Ovary (tissue), 3 donors: ENCODE measurements around the gene TSC2.

Experiments used
- POLR2A ChIP-seq: fragments of 450-650 bp; IDR thresholded peaks from one replicate; pipeline ENCODE4 v1.6.1; 2017; ENCODE audit warnings: antibody characterized with exemption, mild to moderate bottlenecking, moderate library complexity
- TF ChIP-seq, protein P1 (sequence below), 3 donors: fragments of 450-650 bp in 2 of 3; fragments of 200-600 bp in 1 of 3; IDR thresholded peaks; one replicate each; pipeline versions ENCODE4 v1.5.1 to v1.8.0; 2016 to 2022; ENCODE audit warnings: antibody characterized with exemption in 3 of 3, mild to moderate bottlenecking in 1 of 3
- donor health status: DM: no; HTN: no; CAD: no.

DNA sequence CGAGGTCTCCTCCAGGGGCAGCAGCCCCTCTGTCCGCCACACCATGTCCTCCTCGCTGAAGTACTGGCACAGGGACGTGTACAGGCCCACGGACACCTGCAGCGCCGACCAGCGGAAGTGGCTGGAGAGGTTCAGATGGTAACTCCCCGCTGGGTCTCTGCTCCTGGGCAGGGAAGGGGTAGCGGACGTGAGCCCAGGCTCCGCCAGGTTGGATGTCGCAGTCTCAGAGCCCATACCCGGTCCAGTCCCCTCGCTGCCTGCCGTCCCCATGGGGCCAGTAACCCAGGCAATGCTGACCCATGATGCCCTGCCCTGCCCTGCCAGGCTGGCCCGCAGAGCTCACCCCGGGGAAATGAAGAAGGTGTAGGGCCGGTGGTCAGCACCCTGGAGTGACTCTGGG lies 54.7 kb downstream of the TSC2 start:
- TF ChIP-seq POLR2A, result no peak
- TF ChIP-seq, protein P1, sequence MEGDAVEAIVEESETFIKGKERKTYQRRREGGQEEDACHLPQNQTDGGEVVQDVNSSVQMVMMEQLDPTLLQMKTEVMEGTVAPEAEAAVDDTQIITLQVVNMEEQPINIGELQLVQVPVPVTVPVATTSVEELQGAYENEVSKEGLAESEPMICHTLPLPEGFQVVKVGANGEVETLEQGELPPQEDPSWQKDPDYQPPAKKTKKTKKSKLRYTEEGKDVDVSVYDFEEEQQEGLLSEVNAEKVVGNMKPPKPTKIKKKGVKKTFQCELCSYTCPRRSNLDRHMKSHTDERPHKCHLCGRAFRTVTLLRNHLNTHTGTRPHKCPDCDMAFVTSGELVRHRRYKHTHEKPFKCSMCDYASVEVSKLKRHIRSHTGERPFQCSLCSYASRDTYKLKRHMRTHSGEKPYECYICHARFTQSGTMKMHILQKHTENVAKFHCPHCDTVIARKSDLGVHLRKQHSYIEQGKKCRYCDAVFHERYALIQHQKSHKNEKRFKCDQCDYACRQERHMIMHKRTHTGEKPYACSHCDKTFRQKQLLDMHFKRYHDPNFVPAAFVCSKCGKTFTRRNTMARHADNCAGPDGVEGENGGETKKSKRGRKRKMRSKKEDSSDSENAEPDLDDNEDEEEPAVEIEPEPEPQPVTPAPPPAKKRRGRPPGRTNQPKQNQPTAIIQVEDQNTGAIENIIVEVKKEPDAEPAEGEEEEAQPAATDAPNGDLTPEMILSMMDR (IDR thresholded peaks at IDR 0.05), result no peak
